NCI-H82 treated with DMSO at 0.1 percent for 48 hours (cell line): ENCODE data around the gene PRICKLE2.

Source experiments
- DNase-seq: peaks from one replicate; lab custom pipeline; 2025; ENCODE audit not compliant: unreplicated experiment; lab: John Stamatoyannopoulos, UW

PRICKLE2 gene

DNA sequence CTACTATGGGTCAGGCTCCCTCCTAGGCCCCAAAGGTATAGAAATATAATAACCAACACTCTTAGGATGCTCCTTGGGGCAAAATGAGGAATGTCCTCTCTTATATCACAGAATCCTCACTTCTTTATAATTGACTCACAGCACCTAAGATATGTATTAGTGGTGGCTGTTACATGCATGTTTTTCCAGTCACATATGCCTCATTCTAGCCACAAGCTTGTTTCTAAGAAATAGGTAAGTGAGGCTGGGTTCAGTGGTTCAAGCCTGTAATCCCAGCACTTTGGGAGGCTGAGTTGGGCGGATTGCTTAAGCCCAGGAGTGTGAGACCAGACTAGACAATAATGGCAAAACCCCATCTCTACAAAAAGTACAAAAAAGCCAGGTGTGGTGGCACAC, 144.0 kb downstream of the PRICKLE2 start:
- DNase-seq = no peak

DNA sequence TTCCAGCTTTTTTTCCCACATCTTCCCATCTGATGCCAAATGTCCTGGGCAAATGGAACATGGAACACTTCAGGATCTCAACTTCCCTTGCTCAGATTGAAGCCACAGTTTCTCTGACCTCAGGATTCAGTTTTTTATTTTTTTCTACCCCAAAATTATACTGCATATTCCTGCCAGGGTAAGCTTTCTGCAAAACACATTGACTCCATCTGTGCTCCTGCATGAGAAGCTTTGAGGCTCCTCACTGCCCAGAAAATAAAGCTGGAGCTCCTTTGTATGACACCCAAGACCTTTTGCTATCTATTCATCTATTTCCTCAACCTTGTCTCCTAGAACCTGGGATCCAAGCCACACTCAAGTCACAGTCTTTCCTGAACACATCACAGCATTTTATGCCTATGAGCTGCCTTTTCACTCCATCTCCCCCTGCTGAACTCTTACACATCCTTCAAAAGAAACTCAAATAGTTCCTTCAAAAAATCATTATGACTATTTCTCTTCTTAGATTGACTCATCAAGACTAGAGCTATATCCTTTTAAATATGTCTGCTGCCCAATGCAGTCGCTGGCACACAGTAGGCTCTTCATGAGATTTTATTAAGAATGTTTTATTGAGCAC, 144.5 kb downstream of the PRICKLE2 start:
- no peak for DNase-seq

DNA sequence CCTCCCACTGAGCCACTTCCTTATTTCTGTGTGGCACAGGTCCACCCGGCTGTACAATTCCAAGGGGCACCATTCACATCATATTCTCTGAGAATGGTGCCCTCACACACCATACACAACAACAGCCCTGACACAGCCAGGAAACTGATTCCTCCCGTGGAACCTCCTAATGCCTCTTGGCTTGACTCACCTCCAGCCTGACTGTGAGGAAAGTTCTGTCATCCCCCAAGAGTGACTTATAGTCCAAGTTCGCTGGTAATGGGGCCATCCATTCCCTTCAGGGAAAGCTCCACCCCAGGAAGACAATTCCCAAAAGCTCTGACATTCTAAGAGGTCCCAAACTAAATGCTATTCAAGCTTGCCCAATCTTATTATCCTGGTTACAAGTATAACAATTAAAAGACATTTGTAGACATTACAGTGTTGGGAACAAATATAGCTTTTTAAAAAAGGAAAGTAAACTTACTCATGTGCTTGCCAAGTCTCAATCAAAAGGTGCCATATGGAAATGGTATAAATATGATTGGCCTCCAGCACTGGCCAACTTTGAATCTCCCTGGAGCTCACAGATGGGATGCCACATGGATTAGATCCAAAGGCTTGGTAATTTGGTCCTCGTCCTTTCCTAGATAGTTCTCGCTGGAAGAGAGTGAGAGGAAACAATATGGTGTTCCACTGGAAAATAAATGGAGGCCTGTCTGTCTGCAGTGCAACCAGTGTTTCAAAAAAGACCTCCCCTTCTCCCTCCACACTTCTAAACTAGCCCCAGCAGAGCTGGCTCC, 145.7 kb downstream of the PRICKLE2 start:
- DNase-seq = no peak

DNA sequence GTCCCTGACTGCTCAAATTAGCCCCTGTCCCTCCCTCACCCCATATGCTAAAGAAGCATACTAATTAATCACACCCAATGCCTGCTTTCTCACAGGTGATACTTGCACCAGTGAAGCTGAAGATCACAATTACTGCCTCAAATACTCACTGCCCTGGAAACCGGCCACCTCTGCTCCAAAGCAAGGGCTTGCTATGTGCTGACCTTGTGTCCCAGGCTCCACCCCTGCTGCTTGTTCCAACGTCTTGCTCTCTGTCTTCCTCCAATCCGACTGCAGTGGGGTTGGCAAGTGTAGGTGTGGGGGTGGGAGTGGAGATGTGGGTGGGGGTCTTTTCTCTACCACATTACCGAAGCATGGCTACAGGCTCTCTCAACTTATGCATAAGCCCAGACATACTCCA, 146.3 kb downstream of the PRICKLE2 start:
- no peak for DNase-seq

DNA sequence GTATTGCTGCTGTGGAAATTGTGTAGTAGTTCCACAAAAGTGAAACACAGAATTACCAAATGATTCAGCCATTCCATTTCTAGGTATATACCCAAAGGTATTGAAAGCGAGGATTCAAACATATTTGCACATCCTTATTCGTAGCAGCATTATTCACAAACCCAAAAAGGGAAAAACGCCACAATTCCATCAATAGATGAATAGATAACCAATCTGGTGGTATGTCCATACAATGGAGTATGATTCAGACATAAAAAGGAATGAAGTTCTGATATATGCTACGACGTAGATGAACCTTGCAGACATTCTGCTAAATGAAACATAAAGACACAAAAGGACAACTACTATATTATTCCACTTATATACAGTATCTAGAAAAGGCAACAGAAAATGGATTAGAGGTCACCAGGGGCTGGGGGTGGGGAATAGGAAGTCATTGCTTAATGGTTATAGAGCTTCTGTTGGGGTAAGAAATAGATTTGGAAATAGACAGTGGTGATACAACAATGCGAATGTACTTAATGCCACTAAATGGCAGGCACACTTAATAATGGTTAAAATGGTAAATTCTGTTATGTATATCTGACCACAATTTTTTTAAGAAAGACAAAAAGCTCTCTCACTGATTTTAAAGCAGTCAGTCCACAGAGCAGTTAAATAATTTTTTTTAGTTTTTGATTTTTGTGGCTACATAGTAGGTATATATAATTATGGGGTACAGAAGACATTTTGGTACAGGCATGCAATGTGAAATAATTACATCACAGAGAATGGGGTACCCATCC, 150.2 kb downstream of the PRICKLE2 start:
- no peak for DNase-seq

DNA sequence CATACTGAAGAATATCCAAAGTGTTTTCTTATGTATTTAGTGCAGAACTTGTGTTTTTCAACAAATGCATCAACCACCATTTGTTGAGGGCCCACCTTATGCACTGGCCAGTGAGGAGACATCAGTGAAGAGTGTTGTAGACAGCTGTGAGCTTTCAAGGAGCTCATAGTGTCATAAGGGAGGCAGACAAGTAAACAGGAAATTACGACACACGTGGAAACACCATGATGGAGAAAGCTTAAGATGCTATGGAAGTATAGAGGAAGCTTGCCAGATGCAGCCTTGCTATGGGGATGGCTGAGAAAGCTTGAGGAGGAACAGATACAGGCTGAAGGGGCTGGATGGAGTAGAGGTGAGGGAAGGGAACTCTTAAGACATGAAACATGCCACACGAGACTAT, 151.2 kb downstream of the PRICKLE2 start:
- DNase-seq = no peak

DNA sequence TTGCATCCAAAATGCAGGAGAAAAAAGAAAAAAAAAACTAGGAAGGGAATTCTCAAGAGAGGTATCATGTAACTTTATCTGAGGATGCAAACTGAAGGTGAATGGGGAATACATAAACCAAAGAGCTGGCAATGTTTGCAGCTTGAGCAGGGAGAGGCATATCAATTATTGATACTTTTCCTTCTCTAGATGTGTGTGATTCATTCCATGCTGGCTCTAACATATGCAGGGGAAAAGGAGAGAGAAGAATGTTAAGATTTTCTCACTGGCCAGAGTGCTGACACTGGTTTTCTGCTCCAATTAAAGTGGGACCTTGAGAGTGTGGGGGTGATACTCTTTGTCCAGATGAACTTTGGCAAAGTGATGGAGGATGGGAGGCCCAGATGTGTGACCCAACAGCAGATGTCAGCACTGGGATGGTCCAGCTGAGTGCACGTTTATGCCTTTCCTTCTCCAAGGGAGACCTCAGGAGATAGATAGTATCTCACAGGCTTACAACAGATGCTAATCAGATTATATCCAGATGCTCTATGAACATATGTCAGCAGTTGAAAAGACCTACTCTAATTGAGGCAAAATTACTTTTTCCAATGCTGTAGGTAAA, 152.0 kb downstream of the PRICKLE2 start:
- no peak for DNase-seq

DNA sequence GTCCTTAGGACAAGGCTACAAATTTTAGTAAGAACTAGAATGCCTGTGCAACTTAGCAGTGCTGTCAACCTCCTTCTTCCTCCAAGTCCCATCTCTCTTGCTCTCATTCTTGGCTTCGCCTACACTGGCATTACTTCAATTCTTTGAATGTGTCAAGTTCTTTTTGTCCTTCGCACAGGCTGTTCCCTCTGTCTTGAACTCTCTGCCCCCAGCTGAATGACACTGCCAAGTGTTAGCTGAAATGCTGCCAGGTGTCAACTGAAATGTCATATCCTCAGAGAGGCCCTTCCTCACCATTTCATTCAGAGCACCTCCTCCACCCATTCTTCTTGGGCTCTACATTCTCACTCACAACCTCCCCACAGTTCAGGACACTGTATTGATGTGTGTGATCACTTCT, 153.1 kb downstream of the PRICKLE2 start:
- no peak for DNase-seq

DNA sequence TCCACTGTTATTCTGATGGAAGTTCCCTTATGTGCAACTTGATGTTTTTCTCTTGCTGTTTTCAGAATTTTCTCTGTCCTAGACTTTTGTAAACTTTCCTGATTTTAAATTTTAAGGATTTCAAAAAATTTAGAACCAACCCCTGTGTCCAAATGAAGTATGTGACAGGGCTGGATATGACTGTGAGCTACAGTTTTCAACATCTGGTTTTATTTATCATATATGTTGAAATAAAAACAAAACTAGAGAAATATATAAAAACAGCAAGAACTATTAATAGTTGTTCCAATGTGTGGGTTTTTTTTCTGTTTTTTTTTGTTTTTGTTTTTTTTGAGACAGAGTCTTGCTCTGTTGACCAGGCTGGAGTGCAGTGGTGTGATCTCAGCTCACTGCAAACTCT, 154.6 kb downstream of the PRICKLE2 start:
- no peak for DNase-seq

DNA sequence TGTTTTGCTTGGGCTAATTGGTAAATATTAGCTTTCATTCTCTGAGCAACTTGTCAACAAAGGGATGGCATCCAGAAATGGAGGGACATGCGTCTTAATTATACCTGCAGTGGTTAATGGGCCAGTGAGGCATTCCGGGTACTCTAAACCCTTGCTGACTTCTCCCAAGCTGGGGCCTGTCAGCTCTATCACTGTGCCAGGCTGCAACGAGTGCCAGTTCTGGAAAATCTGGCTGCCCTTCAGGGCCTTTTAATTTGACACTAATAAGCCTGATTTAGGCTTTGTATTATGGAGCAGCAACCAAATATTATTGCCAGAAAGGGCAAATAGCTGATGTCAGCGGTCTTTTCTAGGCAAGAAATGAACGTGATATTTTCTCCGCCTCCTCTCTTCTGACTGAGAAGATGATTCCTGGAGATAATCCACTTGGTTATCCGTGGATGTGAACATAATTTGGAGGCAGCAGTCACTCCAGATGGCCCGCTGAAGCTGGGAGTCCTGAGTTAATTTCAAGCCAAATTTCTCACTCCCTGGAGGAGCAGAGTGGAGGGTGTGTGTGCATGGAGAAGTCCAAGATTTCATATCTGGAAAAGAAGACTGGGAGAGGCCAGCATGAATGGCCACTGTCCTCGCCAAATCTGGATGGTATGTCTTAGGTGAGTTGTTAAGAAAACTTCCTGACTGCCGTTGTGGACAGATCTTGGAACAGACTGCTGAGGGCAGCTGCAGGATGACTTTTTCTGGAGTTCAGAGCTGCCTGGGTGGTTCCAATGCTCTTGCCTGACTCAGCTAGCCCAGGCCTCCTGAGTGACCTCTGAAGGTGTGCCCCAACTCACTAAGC, 157.5 kb downstream of the PRICKLE2 start:
- peak; percentile 39 for DNase-seq

DNA sequence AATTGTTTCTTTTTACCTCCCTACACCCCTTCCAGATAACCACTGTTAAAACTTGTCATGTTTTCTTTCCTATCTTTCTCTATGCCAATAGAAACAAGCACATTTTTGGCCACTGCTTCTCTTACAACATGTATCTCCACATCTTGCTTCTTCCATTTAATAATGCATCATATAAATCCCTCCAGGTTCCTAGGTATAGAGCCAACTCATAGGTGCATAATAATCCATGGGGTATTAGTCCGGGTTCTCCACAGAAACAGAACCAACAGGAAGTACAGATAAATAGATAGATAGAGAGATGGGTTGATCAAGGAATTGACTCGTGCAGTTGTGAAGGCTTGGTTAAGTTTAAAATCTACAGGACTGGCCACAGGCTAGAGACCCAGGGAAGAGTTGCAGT, 160.5 kb downstream of the PRICKLE2 start:
- no peak for DNase-seq

DNA sequence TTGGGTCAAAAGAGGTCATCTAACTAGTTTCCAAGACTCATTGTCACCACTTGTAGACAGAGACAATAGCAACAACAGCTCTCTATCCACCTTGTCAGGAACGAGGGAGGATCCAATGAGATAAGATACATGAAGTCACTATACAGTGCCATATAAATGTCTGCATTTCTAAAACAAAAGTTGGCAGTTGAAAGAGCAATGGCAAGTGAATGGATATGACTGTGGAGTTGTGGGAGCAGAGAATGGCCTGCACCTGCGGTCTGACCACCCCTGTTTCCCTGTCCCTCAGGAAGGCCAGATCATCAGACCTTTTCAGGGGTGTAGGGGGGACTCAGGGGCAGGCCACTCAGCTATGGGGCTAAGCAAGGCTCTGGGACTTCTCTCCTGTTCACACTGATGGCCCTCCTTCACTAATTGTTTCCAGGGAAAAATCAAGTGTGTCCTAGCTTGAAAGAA, 161.3 kb downstream of the PRICKLE2 start:
- no peak for DNase-seq

DNA sequence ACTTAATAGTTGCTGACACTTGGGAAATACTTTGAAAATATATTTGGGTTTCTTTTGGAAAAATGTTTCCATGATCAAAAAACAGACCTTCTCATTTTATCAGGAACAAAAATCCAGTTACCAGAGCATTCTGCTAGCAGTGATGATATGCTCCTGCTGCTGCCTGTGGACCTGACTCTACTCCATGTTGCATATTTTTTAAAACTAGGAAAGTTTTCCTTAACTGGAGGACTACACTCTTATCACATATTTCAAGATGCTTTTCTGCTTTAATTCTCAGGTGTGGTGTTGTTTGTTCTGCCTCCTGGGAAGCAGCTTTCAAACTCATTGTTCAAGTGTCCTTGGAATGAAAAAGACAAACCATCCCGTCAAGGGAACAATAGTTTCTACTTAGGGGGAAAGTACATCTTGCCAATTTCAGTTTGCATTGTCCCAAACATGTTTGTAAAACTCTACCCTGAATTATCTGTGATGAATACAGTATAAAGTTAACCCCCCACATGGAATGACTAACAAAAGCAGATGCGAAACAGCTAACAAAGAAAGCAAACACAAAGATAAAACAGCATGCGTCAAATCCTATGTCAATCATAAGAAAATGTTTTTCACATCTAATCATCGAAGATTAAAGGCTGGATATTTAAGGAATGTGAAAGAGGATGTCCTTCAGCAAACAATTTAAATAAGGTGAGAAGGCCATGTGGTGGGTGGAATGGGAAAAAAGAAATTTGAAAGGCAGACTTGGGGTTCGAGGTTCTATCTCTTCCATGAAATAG, 161.9 kb downstream of the PRICKLE2 start:
- DNase-seq = no peak

DNA sequence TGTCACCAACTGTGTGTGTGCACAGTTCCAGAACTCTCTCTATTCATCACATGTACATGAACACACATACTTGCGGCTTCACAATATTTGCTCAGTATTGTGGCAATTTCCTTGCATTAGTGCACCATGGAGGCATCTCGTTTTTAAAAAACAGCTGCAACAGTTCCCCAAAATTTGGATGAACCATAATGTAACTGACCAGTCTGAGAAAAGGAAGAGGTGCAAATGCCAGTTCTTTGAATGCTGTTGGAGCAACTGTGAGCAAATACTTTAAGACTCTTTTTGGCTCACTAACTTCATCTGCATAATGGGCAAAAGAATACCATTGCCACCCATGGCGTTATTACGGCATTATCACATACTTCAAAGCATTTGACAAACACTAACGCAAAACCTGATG, 163.6 kb downstream of the PRICKLE2 start:
- no peak for DNase-seq

DNA sequence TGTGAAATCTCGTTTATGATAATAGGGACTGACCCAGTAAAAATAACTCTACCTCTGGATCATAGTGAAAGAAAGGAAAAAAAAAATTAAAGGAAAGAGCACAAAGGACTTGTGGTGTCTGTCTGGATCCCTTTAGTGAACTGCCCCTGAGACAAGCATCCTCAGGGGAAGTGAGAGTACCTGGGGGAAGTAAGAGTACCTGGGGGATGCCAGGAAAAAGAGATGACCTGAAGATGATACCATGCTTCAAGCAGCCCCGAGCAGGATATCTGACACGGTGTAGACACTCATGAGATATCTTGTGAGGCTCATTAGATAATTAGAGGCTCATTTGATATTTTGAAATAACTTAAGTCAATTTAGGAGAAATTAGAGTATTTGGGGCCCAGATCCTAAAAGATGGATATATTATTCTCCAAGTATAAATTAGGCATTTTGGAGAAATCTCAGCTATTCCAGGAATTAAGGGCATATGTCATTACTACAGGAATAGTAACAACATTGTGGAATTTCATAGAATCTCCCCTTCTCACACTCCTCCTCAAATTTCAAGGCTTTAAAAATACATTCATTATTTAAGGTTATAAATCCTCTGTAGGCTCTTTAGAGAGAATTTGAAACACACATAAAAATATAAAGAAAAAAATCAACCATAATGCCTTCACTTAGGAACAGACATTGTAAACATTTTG, 165.6 kb downstream of the PRICKLE2 start:
- DNase-seq = no peak

DNA sequence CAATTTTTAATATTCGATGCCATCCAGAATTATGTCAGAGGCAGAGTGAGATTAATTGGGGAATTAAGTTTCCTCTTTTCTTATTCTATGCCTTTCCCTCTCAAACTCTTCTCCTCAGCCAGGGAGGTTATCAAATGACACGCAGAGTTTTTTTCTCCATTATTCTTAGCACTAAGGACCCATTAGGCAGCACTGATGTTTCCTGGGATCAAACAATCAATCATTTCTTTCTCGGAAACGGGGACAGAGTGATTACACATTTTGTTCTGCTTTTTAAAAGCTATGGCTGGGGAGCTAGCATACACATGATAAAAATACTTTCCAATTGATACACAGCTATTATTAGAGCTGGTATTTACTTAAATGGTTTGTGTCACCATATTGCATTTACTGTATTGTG, 166.7 kb downstream of the PRICKLE2 start:
- no peak for DNase-seq

DNA sequence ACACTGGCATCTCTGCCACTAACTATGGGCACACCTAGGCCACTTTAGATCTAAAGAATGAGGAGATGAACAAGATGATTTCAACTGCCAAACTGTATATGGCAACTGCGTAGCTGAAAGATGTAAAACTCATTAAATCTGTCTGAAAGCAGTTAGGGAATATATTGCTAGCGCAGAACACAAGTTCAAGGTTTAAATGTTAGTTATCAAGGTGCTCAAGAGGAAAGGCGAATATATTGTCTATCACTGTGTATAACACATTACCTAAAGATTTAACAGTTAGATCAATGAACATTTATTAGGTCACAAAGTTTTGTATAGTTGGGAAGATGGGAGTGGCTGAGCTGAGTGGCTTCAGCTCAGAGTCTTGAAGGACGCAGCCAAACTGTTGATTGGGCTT, 168.0 kb downstream of the PRICKLE2 start:
- DNase-seq = no peak

DNA sequence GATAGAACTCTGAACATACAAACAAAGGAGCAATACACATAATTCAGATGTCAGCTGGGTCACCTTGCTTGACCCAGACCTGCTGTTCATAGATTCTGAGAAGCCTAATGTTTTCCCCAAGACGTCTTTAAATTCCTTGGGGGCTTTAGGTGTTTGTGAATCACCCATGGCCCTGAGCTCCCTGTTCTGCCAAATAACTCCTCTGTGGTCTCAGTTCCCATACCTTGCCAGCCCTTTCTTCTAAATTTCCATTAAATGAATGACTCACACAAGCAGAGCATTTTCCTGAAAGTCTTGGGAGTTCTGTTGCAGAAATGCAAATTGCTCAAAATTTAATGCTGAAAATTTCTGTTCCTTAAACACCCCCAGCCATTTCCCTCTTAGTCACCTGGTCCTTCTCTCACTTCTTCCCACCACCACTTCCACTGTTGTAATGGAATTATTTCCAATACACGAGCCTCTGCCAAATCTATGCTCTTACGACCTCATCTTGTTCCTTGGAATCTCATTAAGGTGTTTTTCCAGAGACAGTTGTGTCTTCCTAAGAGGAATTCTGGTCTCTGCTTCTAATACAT, 168.6 kb downstream of the PRICKLE2 start:
- DNase-seq = no peak

DNA sequence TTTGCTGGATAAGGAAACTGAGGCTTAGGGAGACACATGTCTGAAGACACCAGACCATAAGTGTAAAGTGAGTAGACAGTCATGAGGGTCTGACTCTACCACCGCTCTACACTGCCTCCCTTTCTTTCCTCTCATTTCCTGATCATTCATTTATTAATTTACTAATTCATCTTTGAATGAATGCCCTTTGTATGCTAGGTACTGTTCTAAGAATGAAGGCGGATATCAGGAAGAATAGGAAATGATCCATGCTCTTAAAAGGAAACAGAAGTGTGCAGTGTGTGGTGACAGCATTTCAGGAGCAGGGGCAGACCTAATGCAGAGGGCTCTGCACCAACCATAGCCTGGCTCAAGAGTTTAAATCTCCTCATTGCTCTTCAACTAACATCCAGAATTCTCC, 170.2 kb downstream of the PRICKLE2 start:
- no peak for DNase-seq
